ENCODE results near the gene NEU2.
"Not testable (repeated sequence)": the region's sequence is repeated elsewhere in the genome, so short reads cannot be mapped to it uniquely, and the experiment has no call there.

The NEU2 gene

DNA sequence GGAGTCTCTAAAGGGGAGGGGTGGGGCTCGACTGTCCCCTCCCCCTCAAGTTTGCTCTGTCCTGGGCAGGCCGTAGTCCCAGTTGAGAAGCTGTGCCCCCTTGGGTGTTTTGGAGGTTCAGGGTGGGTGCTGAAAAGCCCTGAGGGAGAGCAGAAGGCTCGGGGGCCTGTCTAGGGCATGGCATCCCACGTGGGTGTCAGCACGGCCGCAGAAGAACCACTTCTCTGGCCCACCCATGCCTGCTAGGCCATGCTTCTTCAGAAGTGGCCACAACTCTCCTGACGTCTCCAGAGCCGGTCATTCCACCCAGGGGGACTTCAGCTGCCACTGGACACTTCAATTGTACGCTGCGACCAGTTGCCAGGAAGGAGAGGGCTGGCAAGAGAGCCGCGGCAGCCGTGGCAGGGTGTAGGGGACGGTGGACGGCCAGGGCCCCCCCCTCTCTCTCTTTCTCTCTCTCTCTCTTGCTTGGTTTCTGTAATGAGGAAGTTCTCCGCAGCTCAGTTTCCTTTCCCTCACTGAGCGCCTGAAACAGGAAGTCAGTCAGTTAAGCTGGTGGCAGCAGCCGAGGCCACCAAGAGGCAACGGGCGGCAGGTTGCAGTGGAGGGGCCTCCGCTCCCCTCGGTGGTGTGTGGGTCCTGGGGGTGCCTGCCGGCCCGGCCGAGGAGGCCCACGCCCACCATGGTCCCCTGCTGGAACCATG, 27.5 kb downstream of the NEU2 start, which contains the start of gene INPP5D:
TSS of gene INPP5D (plus strand) at position 546 of the 704 bp plus-strand sequence. CDS start at position 683, 137 bp downstream.
- no peak for DNase-seq

DNA sequence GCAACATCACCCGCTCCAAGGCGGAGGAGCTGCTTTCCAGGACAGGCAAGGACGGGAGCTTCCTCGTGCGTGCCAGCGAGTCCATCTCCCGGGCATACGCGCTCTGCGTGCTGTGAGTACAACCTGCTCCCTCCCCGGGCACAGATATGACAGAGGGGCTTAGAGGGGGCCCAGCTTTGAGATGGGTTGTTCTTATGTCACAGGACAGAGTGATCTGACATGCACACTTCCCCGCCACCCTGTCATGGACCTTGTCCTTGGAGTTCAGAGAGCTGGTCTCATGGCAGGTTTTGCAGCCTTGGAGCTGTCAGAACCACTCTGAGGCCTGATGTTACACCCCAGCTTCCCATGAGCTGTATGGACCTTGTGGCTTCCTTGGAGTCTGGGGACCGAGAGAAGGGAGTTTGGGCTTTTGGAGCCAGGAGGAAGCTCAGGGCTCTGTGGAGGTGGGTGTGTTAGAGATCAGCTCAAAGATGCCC, 28.1 kb downstream of the NEU2 start:
- no peak for DNase-seq

DNA sequence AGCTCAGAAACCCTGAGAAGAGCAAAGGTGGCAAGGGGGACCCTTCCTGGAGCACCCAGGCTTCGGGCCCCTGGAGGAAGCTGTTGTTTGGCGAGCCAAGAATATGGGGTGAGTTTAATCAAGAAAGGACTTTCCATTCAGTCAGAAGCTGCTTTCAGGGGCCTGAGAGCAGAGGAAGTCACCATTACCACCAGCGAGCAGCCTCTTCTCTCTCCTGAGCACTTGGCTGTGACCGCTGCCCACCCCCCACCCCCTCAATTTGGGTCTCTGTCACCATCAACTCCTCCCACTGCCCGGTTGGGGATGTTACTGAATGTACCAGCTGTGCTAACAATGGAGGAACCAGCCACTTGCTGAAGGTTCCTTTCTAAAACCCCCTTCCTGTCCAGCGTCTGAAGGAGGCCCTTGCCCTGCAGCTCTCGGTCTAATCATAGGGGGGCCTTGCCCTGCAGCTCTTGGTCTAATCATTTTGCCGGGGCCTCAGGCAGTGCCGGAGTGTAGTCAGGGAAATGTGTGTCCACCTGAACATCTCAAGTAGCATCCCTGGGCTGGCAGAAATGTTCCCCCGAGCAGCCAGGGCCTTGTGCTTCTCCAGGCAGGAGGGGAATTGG, 28.6 kb downstream of the NEU2 start:
- no peak for DNase-seq

DNA sequence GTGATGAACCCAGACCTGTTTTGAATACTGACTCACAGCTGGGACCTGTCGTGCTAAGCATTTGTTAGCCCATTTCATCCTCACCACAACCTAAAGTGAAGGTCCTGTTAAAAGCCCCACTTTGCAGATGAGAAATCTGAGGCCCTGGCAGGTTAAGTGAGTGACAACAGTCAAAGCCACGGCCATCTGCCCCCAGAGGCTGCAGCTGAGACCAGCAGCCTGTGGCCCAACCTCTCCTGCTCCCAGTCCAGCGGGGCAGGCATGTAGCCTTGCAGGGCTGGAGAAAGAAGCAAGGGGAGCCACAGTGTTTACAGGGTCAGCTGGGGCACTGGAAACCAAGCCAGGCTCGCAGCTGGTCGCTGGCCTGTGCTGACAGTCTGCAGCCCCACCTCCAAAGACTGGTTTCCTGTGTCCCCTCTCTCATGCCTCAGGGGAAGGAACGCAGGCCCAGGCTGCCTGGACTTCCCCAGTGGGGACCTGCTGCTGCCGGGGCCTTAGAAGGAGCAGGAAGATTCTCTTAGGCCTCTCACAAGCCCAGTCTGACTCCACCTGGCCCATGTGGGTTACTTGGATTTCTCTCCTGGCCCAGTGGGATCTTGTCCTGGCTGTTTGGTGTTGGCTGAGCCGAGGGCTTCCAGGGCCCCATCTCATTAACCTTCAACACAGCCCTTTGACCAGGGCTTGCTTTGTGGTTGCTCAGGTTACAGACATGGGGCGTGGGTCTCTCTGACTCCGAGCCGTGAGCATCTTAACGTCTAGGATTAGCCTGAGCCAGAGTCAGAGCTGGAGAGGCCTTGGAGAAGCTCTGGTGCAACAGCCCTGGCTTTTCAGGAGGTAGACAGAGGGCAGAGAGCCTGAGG, 29.3 kb downstream of the NEU2 start:
- no peak for DNase-seq

DNA sequence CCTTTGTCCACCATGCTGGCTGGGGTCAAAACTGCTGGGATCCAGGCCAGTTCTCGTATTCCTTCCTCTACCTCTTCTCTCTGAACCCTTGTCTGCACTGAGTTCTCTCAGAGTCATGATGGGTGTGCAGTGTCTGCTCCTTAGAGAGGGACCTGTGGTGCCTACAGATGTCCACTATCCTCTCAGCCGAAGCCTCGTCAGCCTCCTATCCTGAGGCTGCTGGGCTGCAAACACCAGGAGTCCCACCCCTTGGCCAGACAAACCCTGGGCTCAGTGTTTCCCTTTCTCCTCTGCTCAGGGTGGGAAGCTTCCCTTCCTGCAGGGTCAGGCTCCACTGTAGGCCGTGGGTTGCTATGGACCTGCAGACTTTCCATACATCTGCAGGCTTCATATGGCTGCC, 30.0 kb downstream of the NEU2 start:
- DNase-seq = no peak

DNA sequence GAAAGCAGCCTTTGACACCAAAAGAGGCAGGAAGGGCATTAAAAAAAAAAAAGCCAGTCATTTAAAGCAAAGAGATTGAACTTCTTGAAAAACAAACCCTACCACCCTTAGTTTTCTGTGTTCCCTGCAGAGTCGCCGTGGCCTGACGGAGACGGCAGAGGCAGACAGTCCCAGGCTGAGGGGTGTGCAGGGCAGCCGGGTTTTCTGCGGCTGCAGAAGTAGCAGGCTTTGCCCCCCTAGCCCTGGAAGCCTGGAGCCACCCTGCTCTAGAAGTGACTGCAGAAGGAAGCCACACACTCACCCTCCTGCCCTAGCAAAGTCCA, 30.4 kb downstream of the NEU2 start:
- DNase-seq = no peak

DNA sequence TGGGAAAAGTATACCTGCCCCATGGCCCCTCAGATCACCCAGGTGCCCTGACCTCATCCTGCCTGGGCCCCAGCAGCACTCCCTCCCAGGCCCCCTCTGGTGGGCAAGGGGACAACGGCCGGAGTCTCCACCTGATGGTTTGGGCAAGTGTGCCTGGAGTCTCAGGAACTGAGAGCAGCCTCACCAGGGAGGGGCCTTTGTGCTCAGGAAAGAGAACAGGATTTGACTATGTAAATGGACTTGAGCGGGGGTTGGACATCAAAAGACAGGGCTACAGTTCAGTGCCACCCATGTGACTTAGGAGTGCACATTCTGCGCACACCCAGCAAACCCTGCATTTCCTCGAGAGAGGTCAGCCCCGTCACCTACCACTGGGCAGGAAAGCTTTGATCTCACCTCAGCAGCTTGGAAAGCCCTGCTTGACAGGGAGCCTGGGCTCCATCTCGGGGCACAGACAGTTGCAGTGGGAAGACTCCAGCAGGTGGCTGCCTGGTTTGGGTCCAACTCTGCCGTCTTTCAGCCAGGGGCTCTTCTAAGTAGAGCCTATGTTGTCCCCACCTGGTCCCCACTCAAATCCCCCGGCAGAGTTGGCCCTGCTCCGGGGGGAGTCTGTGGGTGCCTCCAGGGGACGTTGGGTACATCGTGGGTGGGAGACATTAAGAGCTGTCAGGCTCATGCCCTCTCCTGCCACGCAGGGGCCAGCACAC, 30.9 kb downstream of the NEU2 start:
- DNase-seq = no peak

DNA sequence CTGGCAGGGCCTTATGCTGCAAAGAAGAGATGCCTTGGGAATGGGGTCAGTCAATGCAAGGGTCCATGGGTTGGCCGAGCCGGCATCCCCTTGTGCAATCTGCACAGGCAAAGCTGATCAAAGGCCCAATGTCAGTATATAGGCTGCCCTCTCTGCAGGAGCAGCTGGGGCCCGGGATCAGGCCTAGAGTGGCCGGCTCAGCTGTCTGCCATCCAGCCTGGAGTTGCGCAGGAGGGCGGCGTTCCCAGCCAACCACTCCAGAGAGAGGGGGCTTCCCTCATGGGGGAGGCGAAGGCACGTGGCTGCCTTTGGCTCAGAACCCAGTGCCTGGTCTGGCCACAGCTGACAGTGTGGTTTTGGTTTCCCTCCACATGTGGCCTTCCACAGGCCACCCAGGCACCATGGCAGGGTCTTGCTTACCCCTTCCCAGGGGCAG, 31.5 kb downstream of the NEU2 start:
- DNase-seq = no peak

DNA sequence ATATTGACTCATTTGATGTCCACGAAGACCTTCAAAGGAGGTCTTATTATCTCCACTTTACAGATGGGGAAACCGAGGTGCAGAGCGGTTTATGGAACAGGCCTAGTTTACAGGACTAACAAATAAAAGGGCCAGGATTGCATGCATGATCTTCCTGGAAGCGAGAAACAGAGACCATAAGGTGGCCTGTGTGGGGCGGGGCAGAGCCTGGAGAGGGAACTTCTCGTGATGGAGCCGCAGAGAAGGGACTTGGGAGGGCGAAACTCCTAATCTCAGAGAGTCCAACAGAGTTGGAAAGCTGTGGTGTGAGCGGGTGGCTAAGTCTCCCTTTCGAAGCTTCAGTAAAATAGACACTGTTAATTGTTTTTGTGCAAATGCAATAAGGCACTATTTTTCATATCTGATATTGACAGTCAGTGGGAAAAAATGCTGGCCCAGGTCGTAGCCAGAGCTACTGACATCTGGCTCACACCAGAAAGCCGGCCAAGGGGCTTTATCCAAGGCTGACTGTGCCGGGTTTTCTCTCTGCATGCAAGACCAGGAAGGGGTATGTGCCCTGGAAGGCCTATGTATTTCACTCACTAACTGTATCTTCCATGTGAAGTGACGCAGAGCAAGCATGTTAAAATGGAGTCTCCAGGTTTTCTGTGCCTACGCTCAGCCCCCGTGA, 32.2 kb downstream of the NEU2 start:
- no peak for DNase-seq

DNA sequence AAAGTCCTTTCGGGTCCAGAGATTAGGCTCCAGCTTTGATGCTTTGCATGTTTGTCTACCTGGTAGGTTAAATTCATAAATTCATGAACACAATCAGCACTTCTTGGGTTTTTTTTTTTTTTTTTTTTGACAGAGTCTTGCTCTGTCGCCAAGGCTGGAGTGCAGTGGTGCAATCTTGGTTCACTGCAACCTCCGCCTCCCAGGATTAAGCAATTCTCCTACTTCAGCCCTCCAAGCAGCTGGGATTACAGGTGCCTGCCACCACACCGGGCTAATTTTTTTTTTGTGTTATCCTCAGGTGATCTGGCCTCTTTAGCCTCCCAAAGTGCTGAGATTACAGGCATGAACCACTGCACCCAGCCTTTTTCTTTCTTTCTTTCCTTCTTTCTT, 32.7 kb downstream of the NEU2 start:
- not testable (repeated sequence) for DNase-seq

DNA sequence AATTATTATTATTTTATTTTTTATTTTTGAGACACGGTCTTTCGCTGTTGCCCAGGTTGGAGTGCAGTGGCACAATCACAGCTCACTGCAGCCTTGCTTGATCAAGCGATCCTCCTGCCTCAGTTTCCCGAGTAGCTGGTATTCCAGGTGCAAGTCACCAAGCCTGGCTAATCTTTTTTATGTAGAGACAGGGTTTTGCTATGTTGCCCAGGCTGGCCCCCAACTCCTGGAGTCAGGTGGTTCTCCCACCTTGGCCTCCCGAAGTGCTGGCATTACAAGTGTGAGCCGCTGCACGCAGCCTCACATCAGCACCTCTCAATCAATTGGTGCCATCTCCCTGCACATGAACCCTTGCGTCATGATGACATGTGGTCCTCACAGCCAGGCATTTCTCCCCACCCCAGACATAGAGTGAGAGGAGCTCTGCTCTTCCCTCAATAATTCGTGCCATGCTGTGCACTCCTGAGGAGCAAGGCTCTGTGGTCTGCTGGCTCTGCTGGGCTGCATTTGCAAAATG, 33.5 kb downstream of the NEU2 start:
- no peak for DNase-seq

DNA sequence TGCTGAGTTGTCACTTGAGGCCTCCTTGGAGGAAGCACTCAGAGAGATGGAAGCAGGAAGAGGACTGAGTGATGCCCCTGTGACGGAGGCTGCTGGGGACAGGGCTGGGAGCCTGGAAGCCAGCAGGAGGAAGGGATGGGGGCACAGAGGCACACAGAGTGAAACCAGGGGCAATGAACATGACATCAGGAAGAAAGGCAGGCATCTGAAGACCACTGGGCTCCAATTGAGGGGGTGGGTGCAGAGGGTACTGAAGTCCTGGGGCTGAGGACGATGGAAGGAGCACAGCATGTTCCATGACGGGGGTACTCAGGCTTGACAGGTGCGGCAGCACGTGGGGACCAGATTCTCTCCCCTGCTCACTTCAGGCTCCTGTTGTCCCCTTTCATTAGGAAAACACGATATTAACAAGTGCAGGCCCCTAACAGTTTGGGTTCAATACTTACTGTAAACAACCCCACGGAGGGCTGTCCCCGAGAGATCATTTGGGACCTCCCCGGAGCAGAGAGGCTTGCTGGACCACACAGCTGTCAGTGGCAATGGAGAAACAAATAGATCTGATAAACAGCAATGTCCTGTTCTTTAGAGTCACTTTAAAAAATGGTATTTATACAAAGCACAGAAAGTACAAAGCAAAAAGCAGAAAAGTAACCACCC, 36.4 kb downstream of the NEU2 start:
- DNase-seq = no peak

DNA sequence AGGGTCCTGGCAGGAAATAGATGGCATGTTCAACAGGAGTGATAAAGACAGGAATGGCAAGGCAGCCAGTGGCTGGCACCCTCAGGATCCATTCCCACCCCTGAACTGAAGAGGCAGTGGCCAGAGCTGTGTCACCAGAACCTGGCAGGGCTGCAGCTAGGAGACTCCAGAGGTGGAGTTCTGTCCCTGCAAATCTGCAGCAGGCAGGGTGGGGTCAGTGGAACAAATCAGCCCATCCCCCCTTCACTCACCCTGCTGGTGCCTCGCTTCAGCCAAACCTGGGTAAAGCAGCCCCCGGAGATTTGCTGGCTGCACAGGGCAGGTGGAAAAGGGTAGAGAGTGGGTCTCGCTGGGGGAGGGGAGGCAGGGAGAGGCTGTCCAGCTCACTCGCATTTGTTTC, 40.4 kb downstream of the NEU2 start:
- DNase-seq = no peak

DNA sequence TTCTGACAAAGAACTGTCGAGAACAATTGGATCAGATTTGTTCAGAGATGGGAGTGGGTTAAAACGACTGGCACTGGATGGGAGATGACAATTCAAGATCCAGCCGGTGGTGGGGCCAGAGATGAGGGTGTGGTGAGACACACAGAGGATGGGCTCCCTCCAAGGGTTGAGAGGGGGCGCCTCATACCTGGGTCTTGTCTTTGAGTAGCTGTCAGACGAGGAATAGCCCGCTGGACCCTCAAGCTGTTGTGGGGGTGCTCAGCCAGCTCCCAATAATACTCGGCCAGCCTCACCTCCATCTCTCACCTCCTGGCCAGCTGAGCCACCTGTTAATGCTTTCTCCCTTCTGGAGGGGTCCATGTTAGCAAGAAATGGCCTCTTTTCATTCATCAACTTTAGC, 41.6 kb downstream of the NEU2 start:
- DNase-seq = no peak

DNA sequence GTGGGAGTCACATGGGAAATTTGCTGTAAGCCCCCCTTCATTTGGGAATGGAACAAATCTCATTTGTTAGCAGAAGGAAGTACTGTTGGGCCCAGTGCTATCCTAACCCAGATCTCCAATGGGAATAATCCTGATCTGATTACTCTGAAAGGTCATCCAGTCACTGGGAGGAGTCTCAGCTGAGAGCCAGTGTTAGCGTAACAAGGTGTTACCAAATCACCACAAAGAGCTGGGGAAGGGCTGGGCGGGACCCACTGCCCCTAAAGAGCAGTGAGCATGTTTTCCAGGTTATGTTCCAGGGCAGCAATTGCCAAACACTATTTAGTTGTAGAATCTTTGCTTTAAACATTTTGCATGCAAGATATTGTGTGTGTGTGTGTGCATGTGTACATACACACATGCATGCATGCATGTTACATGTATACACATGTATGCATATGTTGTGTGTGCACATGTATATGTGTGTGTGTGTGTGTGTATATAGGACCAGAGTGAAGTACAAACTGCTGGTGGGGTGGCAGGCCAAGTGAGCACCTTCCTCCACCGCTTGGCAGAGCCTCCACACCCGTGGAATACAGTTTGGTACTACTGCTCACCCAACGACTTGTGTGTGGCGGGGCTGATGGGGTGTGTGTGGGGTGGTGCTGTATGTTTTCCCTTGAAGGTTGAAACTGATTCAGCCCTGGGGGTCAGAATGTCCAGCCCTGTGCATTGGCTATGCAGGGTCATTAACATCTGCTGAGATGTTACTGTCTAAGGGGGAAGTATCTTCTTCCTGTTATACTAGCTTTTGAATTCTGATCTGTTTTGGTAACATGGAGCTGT, 42.9 kb downstream of the NEU2 start:
- DNase-seq = no peak

DNA sequence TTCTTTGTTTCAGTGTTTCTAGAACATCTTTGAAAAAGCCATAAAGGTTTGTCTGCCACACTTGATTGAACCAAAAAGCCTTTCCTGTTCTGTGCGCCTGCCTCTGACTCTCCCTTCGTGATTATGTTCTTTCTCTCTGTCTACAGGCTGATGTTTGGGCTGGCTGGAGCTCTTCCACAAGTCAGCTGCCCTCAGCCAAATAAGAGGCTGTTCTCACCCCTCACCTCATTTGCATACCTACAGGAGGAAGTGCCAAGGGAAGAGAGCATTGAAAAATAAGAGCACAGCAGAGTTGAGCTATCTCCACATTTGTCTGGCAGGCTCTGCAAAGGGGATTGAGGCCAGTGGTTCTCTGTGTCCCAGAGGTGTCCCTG, 43.5 kb downstream of the NEU2 start:
- DNase-seq = no peak

DNA sequence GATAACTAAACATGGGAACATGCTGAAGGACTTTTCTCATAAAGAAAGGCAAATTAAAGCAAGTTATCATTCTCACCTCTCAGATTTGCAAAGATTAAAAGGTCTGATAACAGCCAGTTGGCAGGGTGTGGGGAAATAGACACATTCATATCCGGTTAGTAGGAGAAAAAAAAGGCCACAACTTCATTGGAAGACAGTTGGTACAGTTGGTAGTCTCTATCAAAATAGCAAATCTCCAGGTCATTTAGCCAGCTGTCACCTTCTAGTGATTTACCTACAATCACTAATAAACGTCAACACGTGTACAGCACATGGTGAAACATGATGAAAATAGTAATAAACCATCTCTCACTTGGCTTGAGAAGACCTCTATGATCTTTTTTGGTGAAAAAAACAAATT, 44.3 kb downstream of the NEU2 start:
- no peak for DNase-seq

DNA sequence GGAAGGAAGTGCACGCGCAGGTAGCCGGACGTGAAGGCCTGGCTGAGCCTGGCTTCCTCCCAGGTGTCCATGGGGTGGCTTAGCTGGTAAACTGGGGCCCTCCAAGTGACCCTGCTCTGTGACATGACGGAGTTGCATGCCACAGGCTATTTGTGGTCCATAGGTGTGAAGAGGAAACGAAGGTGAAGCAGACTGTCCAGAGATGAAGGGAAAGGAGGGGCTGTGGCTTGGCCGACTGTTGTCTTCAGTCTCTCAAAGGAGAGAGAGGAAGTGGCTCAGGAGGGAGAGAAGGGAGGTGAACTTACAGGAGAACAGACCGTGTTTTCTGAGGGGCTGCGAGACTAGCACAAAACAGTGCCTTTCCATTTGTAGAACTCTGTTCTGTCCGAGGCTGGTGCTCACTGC, 47.0 kb downstream of the NEU2 start:
- no peak for DNase-seq

DNA sequence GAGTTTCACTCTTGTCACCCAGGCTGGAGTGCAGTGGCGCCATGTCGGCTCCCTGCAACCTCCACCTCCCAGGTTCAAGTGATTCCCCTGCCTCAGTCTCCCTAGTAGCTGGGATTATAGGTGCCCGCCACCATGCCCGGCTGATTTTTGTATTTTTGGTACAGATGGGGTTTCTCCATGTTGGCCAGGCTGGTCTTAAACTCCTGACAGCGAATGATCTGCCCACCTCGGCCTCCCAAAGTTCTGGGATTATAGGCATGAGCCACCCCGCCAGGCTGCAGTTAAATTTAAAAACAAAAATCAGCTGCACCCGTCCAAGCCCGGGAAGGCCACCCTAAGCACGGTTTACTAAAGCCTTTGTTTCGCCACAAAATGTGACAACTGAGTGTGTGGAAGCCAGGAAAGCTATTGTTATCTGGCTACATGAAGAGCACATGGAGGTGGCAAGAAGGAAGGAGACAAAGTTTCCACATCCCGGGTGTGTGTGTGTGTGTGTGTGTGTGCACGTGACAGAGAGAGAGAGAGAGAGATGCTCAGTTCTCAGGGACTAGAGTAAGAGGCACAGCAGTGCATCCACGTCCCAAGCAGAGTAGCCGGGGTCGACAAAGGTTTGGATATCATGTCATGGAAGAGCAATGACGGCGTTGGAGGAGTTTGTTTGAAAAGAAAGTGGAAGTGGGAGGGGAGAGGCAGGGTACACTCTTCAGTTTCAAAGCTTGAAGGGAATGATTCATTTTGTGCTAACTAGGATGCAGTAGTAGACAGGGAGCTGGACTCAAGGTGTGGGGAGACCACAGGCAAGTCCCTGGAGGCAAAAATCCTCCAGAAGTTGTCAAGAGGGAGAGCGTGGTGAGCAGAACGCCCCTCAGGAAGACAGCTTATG, 47.7 kb downstream of the NEU2 start:
- no peak for DNase-seq

DNA sequence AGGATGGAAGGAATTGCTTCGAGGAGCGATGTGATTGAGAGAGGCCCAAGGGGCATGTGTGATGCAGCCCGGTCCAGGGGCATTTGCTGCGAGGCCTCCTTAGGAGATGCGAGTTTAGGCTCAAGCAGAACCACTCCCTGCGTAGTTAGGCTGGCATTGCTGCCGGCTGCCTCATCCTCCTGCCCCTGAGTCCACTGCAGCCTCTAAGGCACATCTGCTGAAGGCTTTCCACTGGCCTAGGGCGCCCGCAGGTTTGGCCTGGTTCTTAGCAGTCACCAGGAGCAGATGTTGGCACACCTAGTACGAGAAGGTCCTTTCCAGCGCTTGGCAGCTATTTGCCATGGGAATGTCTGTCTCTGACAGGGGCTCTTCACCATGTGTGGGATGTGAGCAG, 48.4 kb downstream of the NEU2 start:
- DNase-seq = no peak

Measured in fibroblast of skin of right quadriceps (primary cell).